GM12801 (cell line): Measurements from ENCODE around the gene RALB.

Experiments used
- CTCF ChIP-seq: IDR thresholded peaks from one replicate; pipeline ENCODE4 v1.5.1; 2011; ENCODE audit warnings: control low read depth; ENCODE audit not compliant: insufficient read length; ENCODE audit errors: extremely low read depth

Gene RALB

GRCh38 chr2:120226316-120226715 lies 26.3 kb upstream of the RALB start:
- TF ChIP-seq CTCF = no peak

- TF ChIP-seq CTCF = no peak
These were observed 25.3 kb upstream of the RALB start for GRCh38 chr2:120227111-120227991.

- TF ChIP-seq CTCF = no peak
These were observed 24.1 kb upstream of the RALB start for GRCh38 chr2:120228503-120228902.

- TF ChIP-seq CTCF = no peak
These were observed 23.3 kb upstream of the RALB start for GRCh38 chr2:120229341-120229740.

GRCh38 chr2:120230515-120231471 lies 21.9 kb upstream of the RALB start:
- TF ChIP-seq CTCF = no peak

- TF ChIP-seq CTCF = no peak
These were observed 21.1 kb upstream of the RALB start for GRCh38 chr2:120231564-120231973.

- TF ChIP-seq CTCF = no peak
These were observed 20.5 kb upstream of the RALB start for GRCh38 chr2:120231974-120232635.
